Neuronal stem cell (in vitro differentiated cells): ENCODE results near the gene ITGBL1.

Experiments
- DNase-seq: peaks from one replicate; pipeline ENCODE4 v3.0.0-alpha.2; 2013; ENCODE audit warnings: low spot score
- H2AFZ ChIP-seq: one replicate; pipeline ENCODE4 v1.6.1; 2013; ENCODE audit warnings: mild to moderate bottlenecking, low read length, inconsistent platforms
- H2AK5ac ChIP-seq: 2 replicates; pipeline ENCODE4 v1.6.1; 2013; ENCODE audit warnings: low read depth, mild to moderate bottlenecking, inconsistent platforms, low read length, moderate library complexity, mixed read lengths
- H2BK120ac ChIP-seq: 2 replicates; pipeline ENCODE4 v1.6.1; 2013; ENCODE audit warnings: low read depth, mild to moderate bottlenecking, inconsistent platforms, low read length, moderate library complexity, mixed read lengths
- H2BK12ac ChIP-seq: one replicate; pipeline ENCODE4 v1.6.1; 2013; ENCODE audit warnings: low read length, inconsistent platforms
- H2BK15ac ChIP-seq: 2 replicates; pipeline ENCODE4 v1.6.1; 2013; ENCODE audit warnings: mild to moderate bottlenecking, low read length, inconsistent platforms, mixed read lengths
- H2BK5ac ChIP-seq: one replicate; pipeline ENCODE4 v1.6.1; 2013; ENCODE audit warnings: inconsistent platforms, mild to moderate bottlenecking, low read length, moderate library complexity
- H3K14ac ChIP-seq: one replicate; pipeline ENCODE4 v1.6.1; 2013; ENCODE audit warnings: low read length, inconsistent platforms
- H3K18ac ChIP-seq: 2 replicates; pipeline ENCODE4 v1.6.1; 2013; ENCODE audit warnings: low read length, inconsistent platforms
- H3K23ac ChIP-seq: 2 replicates; pipeline ENCODE4 v1.6.1; 2013; ENCODE audit warnings: low read depth, mild to moderate bottlenecking, mixed read lengths, low read length, inconsistent platforms; ENCODE audit not compliant: poor library complexity
- H3K27ac ChIP-seq: replicated peaks from 3 replicates; pipeline ENCODE4 v1.5.1; 2013; ENCODE audit warnings: low read length, inconsistent platforms
- H3K27me3 ChIP-seq, 3 experiments: 2 replicates each; pipeline ENCODE4 v1.6.1; 2013; ENCODE audit warnings: low read length in 3 of 3, mild to moderate bottlenecking in 2 of 3, inconsistent platforms in 1 of 3, low read depth in 1 of 3, mixed read lengths in 1 of 3, moderate library complexity in 1 of 3; ENCODE audit not compliant: control insufficient read depth in 3 of 3, insufficient read depth in 3 of 3
- H3K36me3 ChIP-seq, 2 donors: replicated peaks in 1 of 2; 2 replicates each; pipeline ENCODE4 v1.6.1; 2013; ENCODE audit warnings: low read length in 2 of 2; ENCODE audit not compliant: control insufficient read depth in 2 of 2, insufficient read depth in 2 of 2
- H3K4ac ChIP-seq: 2 replicates; pipeline ENCODE4 v1.6.1; 2013; ENCODE audit warnings: inconsistent platforms, mild to moderate bottlenecking, low read length, moderate library complexity
- H3K4me1 ChIP-seq, 2 donors: 1 replicate in 1 of 2; 2 replicates in 1 of 2; pipeline ENCODE4 v1.6.1; 2013; ENCODE audit warnings: low read length in 2 of 2, low read depth in 1 of 2; ENCODE audit not compliant: control insufficient read depth in 2 of 2, insufficient read depth in 1 of 2
- H3K4me2 ChIP-seq: one replicate; pipeline ENCODE4 v1.6.1; 2013; ENCODE audit warnings: mild to moderate bottlenecking, low read length, inconsistent platforms; ENCODE audit not compliant: insufficient read depth, poor library complexity, severe bottlenecking
- H3K4me3 ChIP-seq, 2 donors: 2 replicates each; pipeline ENCODE4 v1.5.1; 2013; ENCODE audit warnings: low read length in 2 of 2, mild to moderate bottlenecking in 2 of 2, inconsistent platforms in 1 of 2, moderate library complexity in 1 of 2
- H3K79me1 ChIP-seq: one replicate; pipeline ENCODE4 v1.6.1; 2013; ENCODE audit warnings: low read depth, mild to moderate bottlenecking, inconsistent platforms, low read length, moderate library complexity
- H3K9ac ChIP-seq: one replicate; pipeline ENCODE4 v1.6.1; 2013; ENCODE audit warnings: mild to moderate bottlenecking, low read depth, low read length, inconsistent platforms; ENCODE audit not compliant: poor library complexity
- H3K9me3 ChIP-seq, 2 donors: replicated peaks in 1 of 2; 2 replicates each; pipeline versions ENCODE3 to v1.6.1; 2013; ENCODE audit warnings: low read length in 2 of 2, mild to moderate bottlenecking in 2 of 2, inconsistent platforms in 1 of 2, low read depth in 1 of 2, mixed read lengths in 1 of 2, moderate library complexity in 1 of 2; ENCODE audit not compliant: control insufficient read depth in 2 of 2, insufficient read depth in 1 of 2
- H4K8ac ChIP-seq: one replicate; pipeline ENCODE4 v1.6.1; 2013; ENCODE audit warnings: low read depth, mild to moderate bottlenecking, inconsistent platforms, low read length, moderate library complexity
- H4K91ac ChIP-seq: one replicate; pipeline ENCODE4 v1.6.1; 2013; ENCODE audit warnings: low read length, low read depth, mild to moderate bottlenecking, inconsistent platforms; ENCODE audit not compliant: poor library complexity
- WGBS, 2 donors: extraction: QIAGEN DNeasy Blood & Tissue Kit; methylation state at CpG; one replicate each; pipeline ENCODE4 v1.1.7; 2013; ENCODE audit warnings: missing lambda C conversion rate in 2 of 2, mixed read lengths in 1 of 2; ENCODE audit not compliant: insufficient read length in 2 of 2, insufficient replicate concordance in 1 of 2; ENCODE audit errors: extremely low coverage in 2 of 2; 5-methylcytosine and 5-hydroxymethylcytosine counted together

ITGBL1 gene

DNA sequence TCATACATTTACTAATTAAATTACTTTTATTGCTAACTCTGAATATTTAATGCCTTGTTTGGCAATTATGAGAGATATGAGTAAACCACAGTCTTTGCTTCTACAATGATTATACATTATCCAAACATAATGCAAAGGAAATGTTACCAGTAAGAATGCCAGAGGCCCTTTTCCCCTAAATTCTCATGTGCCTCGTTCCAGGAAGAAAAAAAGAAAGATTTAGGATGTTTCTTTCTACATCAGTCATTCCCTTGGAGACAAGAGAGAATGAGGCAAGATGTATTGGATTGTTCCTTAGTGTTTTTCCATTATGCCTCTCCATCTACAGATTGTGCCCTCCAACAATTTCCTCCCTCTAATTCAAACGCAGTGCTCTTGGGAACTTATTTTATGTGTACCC, 50.1 kb downstream of the ITGBL1 start:
- no CpG with 5 or more reads among the region's 2 CpGs for WGBS, 2 donors
- H2BK120ac ChIP-seq: no peak overlapping the region
- no peak overlapping the region for H2AFZ ChIP-seq
- DNase-seq: no peak
- H4K8ac ChIP-seq: no peak overlapping the region
- no peak overlapping the region for H2BK12ac ChIP-seq
- H4K91ac ChIP-seq: no peak overlapping the region
- no peaks in the 10 kb centered on the region for H3K79me1 ChIP-seq
- H2BK15ac ChIP-seq: no peak overlapping the region
- no peak overlapping the region for H3K4me3 ChIP-seq
- H3K4me1 ChIP-seq: no peaks in the 10 kb centered on the region
- H3K4me2 ChIP-seq: no peak overlapping the region
- H3K9ac ChIP-seq: no peak overlapping the region
- no peaks in the 10 kb centered on the region for H3K9me3 ChIP-seq
- no peak overlapping the region for H2BK5ac ChIP-seq
- no peaks in the 10 kb centered on the region for H3K36me3 ChIP-seq
- no peak overlapping the region for H3K4ac ChIP-seq
- no peak overlapping the region for H3K23ac ChIP-seq
- H3K14ac ChIP-seq: no peak overlapping the region
- no peak overlapping the region for H3K18ac ChIP-seq
- H3K27me3 ChIP-seq: no peaks in the 10 kb centered on the region
- no peak overlapping the region for H3K27ac ChIP-seq
- H2AK5ac ChIP-seq: no peak overlapping the region

DNA sequence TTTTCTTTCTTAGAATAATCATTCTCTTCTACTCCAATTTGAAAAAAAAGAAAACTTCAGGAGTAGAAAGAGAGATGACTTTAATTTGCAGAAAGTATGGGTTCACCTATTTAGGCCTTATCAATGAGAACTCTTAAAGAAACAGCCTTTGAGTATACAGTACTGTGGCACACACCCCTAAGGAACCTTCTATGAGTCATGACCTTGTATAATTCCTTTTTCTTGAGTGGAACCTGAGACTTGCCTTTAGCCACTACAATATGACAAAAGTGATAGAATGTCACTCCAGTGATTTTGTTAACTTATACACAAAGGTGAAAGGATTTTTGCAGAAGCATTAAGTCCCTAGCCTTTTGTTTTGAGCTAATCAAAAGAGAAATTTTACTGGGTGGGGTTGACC, 58.7 kb downstream of the ITGBL1 start:
- H3K23ac ChIP-seq: no peak overlapping the region
- H3K9ac ChIP-seq: no peak overlapping the region
- H3K27me3 ChIP-seq: no peaks in the 10 kb centered on the region
- no peak overlapping the region for H3K4ac ChIP-seq
- H2BK12ac ChIP-seq: no peak overlapping the region
- H3K14ac ChIP-seq: no peak overlapping the region
- no peak overlapping the region for H3K4me2 ChIP-seq
- H4K91ac ChIP-seq: no peak overlapping the region
- no peak for DNase-seq
- no peak overlapping the region for H3K18ac ChIP-seq
- H3K36me3 ChIP-seq: no peaks in the 10 kb centered on the region
- no peak overlapping the region for H2BK120ac ChIP-seq
- H4K8ac ChIP-seq: no peak overlapping the region
- no peaks in the 10 kb centered on the region for H3K79me1 ChIP-seq
- no peak overlapping the region for H3K4me3 ChIP-seq
- H3K4me1 ChIP-seq: peaks cover 0 to 6% of the 10 kb centered on the region in 2 donors
- H3K27ac ChIP-seq: no peak overlapping the region
- H2AFZ ChIP-seq: no peak overlapping the region
- H2BK5ac ChIP-seq: no peak overlapping the region
- H2AK5ac ChIP-seq: no peak overlapping the region
- H3K9me3 ChIP-seq: no peaks in the 10 kb centered on the region
- no peak overlapping the region for H2BK15ac ChIP-seq

- Histone ChIP-seq H2AK5ac (no peak overlapping the region), H3K18ac (no peak overlapping the region), H2BK120ac (no peak overlapping the region), H3K9ac (no peak overlapping the region), H3K14ac (no peak overlapping the region), H3K9me3 (no peaks in the 10 kb centered on the region), H3K27ac (no peak overlapping the region), H3K4ac (no peak overlapping the region), H3K79me1 (no peaks in the 10 kb centered on the region), H2BK12ac (no peak overlapping the region), H3K4me1 (peaks cover 0 to 6% of the 10 kb centered on the region in 2 donors), H2AFZ (no peak overlapping the region), H3K4me2 (no peak overlapping the region), H4K8ac (no peak overlapping the region), H3K36me3 (no peaks in the 10 kb centered on the region), H3K4me3 (no peak overlapping the region), H3K23ac (no peak overlapping the region), H2BK5ac (no peak overlapping the region), H2BK15ac (no peak overlapping the region), H3K27me3 (no peaks in the 10 kb centered on the region), H4K91ac (no peak overlapping the region)
- no peak for DNase-seq
- no CpG with 5 or more reads among the region's 2 CpGs for WGBS, 2 donors
Observed at GRCh38 chr13:101511766-101512165, 59.3 kb downstream of the ITGBL1 start.

- no peak overlapping the region for H2BK15ac ChIP-seq
- no CpG with 5 or more reads among the region's 1 CpG for WGBS, 2 donors
Observed at GRCh38 chr13:101512650-101513049, 60.2 kb downstream of the ITGBL1 start.

More at GRCh38 chr13:101512650-101513049, 60.2 kb downstream of the ITGBL1 start:
- Histone ChIP-seq H3K4me1 (peaks cover 0 to 6% of the 10 kb centered on the region in 2 donors), H4K91ac (no peak overlapping the region), H2AFZ (no peak overlapping the region), H3K23ac (no peak overlapping the region), H3K79me1 (no peaks in the 10 kb centered on the region), H3K14ac (no peak overlapping the region), H3K27me3 (no peaks in the 10 kb centered on the region), H2BK5ac (no peak overlapping the region), H3K9me3 (no peaks in the 10 kb centered on the region), H3K18ac (no peak overlapping the region), H3K27ac (no peak overlapping the region), H3K9ac (no peak overlapping the region), H3K4ac (no peak overlapping the region), H2BK120ac (no peak overlapping the region), H3K4me3 (no peak overlapping the region), H2AK5ac (no peak overlapping the region), H3K4me2 (no peak overlapping the region), H2BK12ac (no peak overlapping the region), H4K8ac (no peak overlapping the region), H3K36me3 (no peaks in the 10 kb centered on the region)
- DNase-seq: no peak
